ENCODE measurements around the gene SMCO2.

- TF ChIP-seq CTCF (conservative IDR thresholded peaks at IDR 0.05) (no peak), ZFX (IDR thresholded peaks at IDR 0.05) (no peak)
Measured at GRCh38 chr12:27535318-27535717, 88.8 kb downstream of the SMCO2 start.

All from C4-2B (cell line).